Panc1 (cell line): Measurements from ENCODE around the gene PARD3.

Experiments used
- CTCF ChIP-seq: fragments of 450-650 bp; IDR thresholded peaks from 2 replicates; pipeline ENCODE4 v1.5.1; 2017; ENCODE audit warnings: mild to moderate bottlenecking
- POLR2AphosphoS5 ChIP-seq: IDR thresholded peaks from 2 replicates; pipeline ENCODE4 v1.6.1; 2012; ENCODE audit warnings: mild to moderate bottlenecking, low read depth, low read length, moderate library complexity
- REST ChIP-seq, 2 experiments: IDR thresholded peaks; 2 replicates each; pipeline ENCODE4 v1.6.1; 2011 to 2012; ENCODE audit warnings: low read depth in 2 of 2, control low read depth in 1 of 2, low read length in 1 of 2, mild to moderate bottlenecking in 1 of 2, moderate library complexity in 1 of 2; ENCODE audit not compliant: insufficient read depth in 1 of 2

- no peak for TF ChIP-seq CTCF
- TF ChIP-seq POLR2AphosphoS5 = no peak
- no peak for TF ChIP-seq REST (IDR thresholded peaks at IDR 0.05; ENCODE audit: insufficient read depth in 1 of 2, low read depth in 2 of 2, low read length in 1 of 2)
These were observed 69.0 kb downstream of the PARD3 start for GRCh38 chr10:34746094-34746493.
